Adrenal gland (tissue), 12 donors: ENCODE data around the gene MBNL3. TPM values are rescaled to one million over a fixed set of nuclear protein-coding genes. Genes with fewer than 3 reads are reported as not detected.

Experiments used
- DNase-seq, 7 donors: peaks; one replicate each; pipeline ENCODE4 v3.0.0-alpha.2; 2019 to 2020
- H3K27ac ChIP-seq, 5 donors: fragments of 200-600 bp; sonication (generic) in 4 of 5; 1 replicate in 3 of 5; 2 replicates in 2 of 5; pipeline versions ENCODE4 v1.5.1 to v1.8.0; 2016 to 2020; ENCODE audit warnings: mild to moderate bottlenecking in 1 of 5
- H3K27me3 ChIP-seq: fragments of 200-600 bp; 2 replicates; pipeline ENCODE4 v1.8.0; 2021
- H3K36me3 ChIP-seq, 2 donors: fragments of 200-600 bp; replicated peaks in 1 of 2; 1 replicate in 1 of 2; 2 replicates in 1 of 2; pipeline versions ENCODE4 v1.5.1 to v1.8.0; 2018 to 2022
- H3K4me1 ChIP-seq, 2 donors: fragments of 200-600 bp; replicated peaks in 1 of 2; 1 replicate in 1 of 2; 2 replicates in 1 of 2; pipeline versions ENCODE4 v1.5.1 to v1.8.0; 2018 to 2021
- H3K4me3 ChIP-seq, 4 donors: fragments of 200-600 bp; sonication (generic) in 3 of 4; one replicate each; pipeline ENCODE4 v1.5.1; 2016 to 2018
- H3K9me3 ChIP-seq, 3 donors: fragments of 200-600 bp; sonication (generic) in 1 of 3; replicated peaks in 1 of 3; 1 replicate in 2 of 3; 2 replicates in 1 of 3; pipeline versions ENCODE4 v1.5.1 to v1.8.0; 2016 to 2021
- POLR2A ChIP-seq, 2 donors: fragments of 450-650 bp; IDR thresholded peaks; one replicate each; pipeline ENCODE4 v1.6.1; 2017; ENCODE audit warnings: antibody characterized with exemption in 2 of 2, mild to moderate bottlenecking in 2 of 2, moderate library complexity in 1 of 2
- WGBS, 4 donors: extraction: QIAGEN DNeasy Blood & Tissue Kit in 2 of 4; methylation state at CpG; one replicate each; pipeline versions ENCODE4 v1.1.5 to v1.1.7; 2013 to 2017; 5-methylcytosine and 5-hydroxymethylcytosine counted together
- intact Hi-C, 2 donors: fragments of 100-400 bp; cut with DNase I; formaldehyde crosslinking; loops; one replicate each; pipeline versions ENCODE4 v1.14.1 to v1.15.0; 2022 to 2023
- polyA plus RNA-seq, 3 donors: library from polyadenylated mRNA; stranded (reverse); fragments of 200-250 nt in 2 of 3; fragments of 350-450 nt in 1 of 3; fragmentation: Illumina TruSeq in 1 of 3; extraction: RNeasy Lipid Tissue Mini Kit (QIAGEN cat#74804) in 1 of 3; gene quantifications; one replicate each; pipeline ENCODE4 v1.2.3, GENCODE V29; 2013 to 2014
- total RNA-seq, 9 donors: library from RNA; depleted of rRNA in 4 of 9; stranded (reverse); fragments of >200 nt in 4 of 9; fragments of 120-200 nt in 1 of 9; fragmentation: NEBNext Ultra II Directional in 1 of 9; extraction: Animal tissue kit (Norgen Biotek cat#: 25700) in 1 of 9; gene quantifications; one replicate each; pipeline versions ENCODE4 v1.1.0 to v1.2.4, GENCODE V29; 2013 to 2023
- TF ChIP-seq, protein P1 (sequence below), 6 experiments: fragments of 450-650 bp in 4 of 6; fragments of 200-600 bp in 2 of 6; sonication (generic) in 1 of 6; IDR thresholded peaks; 1 replicate in 5 of 6; 2 replicates in 1 of 6; pipeline versions ENCODE4 v1.5.1 to v1.8.0; 2016 to 2021; ENCODE audit warnings: antibody characterized with exemption in 6 of 6, mild to moderate bottlenecking in 2 of 6, moderate library complexity in 1 of 6
- donor health status: healthy with polysubstance abuse.
- donor health status: Bipolar disorder and iron deficiency.
- donor health status: DM: yes; HTN: yes; CAD: no.
- donor health status: DM: no; HTN: no; CAD: no.
- donor health status: DM: no; HTN: no; CAD: no.
- donor health status: DM: yes; HTN: yes; CAD: no.

MBNL3 gene
- total and polyA plus RNA-seq, 12 donors, result 2.4 to 166 (median 53.2) TPM

DNA sequence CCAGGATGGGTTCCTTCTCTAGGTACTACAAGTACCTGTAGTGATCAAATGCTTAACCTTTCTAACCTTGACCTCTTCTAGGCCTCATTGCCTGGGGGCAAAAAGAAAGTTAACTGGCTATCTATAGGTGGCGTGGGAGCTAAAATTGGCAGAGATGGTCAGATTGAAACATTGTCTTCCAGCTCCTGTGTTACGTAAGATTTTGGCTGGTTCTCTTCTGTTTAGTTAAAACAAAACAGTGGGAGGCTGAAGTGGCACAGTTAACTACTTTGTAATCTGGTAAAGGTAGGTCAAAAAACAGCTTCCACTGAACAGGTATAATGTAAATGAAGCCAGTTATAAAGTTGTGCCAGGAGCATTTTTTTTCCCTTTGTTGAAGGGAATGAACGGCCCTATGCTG lies 115.2 kb downstream of the MBNL3 start:
- intact Hi-C loops, result no loop called here
- Histone ChIP-seq H3K27me3 (no peaks in the 10 kb centered on the region), H3K36me3 (no peaks in the 10 kb centered on the region), H3K4me3 (no peak overlapping the region), H3K27ac (no peak overlapping the region), H3K4me1 (no peaks in the 10 kb centered on the region), H3K9me3 (no peaks in the 10 kb centered on the region)
- TF ChIP-seq, protein P1, sequence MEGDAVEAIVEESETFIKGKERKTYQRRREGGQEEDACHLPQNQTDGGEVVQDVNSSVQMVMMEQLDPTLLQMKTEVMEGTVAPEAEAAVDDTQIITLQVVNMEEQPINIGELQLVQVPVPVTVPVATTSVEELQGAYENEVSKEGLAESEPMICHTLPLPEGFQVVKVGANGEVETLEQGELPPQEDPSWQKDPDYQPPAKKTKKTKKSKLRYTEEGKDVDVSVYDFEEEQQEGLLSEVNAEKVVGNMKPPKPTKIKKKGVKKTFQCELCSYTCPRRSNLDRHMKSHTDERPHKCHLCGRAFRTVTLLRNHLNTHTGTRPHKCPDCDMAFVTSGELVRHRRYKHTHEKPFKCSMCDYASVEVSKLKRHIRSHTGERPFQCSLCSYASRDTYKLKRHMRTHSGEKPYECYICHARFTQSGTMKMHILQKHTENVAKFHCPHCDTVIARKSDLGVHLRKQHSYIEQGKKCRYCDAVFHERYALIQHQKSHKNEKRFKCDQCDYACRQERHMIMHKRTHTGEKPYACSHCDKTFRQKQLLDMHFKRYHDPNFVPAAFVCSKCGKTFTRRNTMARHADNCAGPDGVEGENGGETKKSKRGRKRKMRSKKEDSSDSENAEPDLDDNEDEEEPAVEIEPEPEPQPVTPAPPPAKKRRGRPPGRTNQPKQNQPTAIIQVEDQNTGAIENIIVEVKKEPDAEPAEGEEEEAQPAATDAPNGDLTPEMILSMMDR (IDR thresholded peaks at IDR 0.05), result no peak
- no peak for TF ChIP-seq POLR2A (IDR thresholded peaks at IDR 0.05)
- WGBS, 4 donors, result 81 to 100% (median 93%) methylated on average over 3 of the region's 3 CpGs
- DNase-seq, result no peak

DNA sequence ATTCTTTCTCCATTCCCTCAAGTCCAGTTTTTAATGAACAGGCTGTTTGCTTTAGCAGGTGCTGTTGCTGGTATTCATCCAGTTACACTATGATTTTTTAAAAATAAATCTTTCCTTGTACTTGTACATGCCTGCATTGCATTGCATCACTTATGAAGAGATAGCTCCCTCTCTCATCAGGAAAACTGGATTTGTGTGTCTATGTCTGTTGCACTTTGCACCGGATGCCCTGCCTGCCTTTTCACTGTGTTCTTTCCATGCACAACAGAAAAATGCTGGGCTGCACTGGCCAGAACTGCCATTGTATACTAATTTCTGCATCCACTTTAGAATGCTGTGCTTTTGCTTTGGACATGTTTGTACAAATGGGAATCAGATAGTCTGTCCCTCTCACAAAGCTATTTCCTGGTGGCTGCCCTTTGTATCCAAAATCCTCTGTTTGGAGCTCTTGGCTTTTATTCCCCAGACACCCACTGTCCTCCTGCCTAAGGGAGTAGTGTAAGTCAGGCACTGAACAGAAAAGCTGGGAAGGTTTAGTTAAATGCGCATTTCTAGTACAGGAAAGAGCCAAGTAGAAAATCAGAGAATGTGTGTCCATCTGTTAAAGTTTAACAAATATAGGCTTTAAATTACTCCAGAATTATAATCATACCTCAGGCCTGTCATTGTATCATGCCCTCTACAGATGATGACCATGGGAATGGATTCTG lies 119.1 kb downstream of the MBNL3 start:
- DNase-seq, result no peak
- Histone ChIP-seq H3K36me3 (no peaks in the 10 kb centered on the region), H3K9me3 (no peaks in the 10 kb centered on the region), H3K4me3 (no peak overlapping the region), H3K27ac (no peak overlapping the region), H3K4me1 (no peaks in the 10 kb centered on the region), H3K27me3 (peaks cover 3% of the 10 kb centered on the region)
- TF ChIP-seq, protein P1 (IDR thresholded peaks at IDR 0.05), result no peak
- TF ChIP-seq POLR2A (IDR thresholded peaks at IDR 0.05), result no peak
- intact Hi-C loops, result no loop called here
- 71 to 91% (median 79%) methylated on average over 2 of the region's 2 CpGs for WGBS, 4 donors

DNA sequence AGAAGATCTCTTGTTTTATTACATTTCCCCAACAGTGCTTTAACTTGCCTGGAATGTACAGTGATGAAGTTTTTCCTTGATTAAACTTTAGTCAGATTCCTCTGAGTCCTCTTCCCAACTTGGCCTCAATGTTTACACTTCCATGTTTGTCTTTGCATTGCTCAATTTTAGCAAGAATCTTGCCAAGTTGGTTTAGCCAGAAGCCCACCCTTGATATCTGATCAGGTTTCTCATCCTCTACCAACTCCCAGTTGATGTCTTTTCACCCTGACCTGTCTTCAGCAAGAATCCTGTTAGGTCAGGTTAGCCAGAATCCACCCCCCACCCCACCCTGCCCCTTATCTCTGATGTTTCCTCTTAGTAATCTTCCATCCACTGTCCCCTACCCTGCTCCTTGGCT lies 120.9 kb downstream of the MBNL3 start:
- H3K4me3 ChIP-seq, result no peak overlapping the region
- H3K4me1 ChIP-seq, result no peaks in the 10 kb centered on the region
- H3K27ac ChIP-seq, result no peak overlapping the region
- no peak for DNase-seq
- intact Hi-C loops, result no loop called here
- TF ChIP-seq, protein P1 (IDR thresholded peaks at IDR 0.05), result no peak
- no peak for TF ChIP-seq POLR2A (IDR thresholded peaks at IDR 0.05)
- H3K36me3 ChIP-seq, result no peaks in the 10 kb centered on the region
- H3K27me3 ChIP-seq, result peaks cover 3% of the 10 kb centered on the region
- no peaks in the 10 kb centered on the region for H3K9me3 ChIP-seq

DNA sequence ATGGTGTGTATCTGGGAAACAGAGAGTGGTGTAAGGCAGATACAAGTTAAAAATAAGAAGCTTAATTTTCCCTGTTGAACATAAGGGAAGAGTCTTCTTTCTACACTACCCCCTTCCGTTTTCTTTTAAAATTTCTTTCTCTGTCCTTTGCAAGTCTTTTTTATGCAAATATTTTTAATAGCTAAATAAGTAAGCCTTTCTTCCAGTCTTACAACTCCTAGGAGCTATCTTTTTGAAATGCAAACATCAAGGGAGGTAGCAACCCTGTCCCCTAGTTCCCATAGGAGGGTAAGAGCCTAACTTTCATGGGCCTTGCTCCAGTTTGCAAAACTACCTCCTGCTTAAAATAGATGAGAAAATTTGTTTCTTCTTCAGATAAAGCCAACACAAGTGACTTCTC lies 121.5 kb downstream of the MBNL3 start:
- Histone ChIP-seq H3K27ac (no peak overlapping the region), H3K9me3 (no peaks in the 10 kb centered on the region), H3K4me1 (no peaks in the 10 kb centered on the region), H3K4me3 (no peak overlapping the region), H3K36me3 (no peaks in the 10 kb centered on the region), H3K27me3 (peaks cover 3% of the 10 kb centered on the region)
- DNase-seq, result no peak
- 44 to 100% (median 71%) methylated on average over 1 of the region's 1 CpG for WGBS, 4 donors
- no peak for TF ChIP-seq POLR2A (IDR thresholded peaks at IDR 0.05)
- TF ChIP-seq, protein P1 (IDR thresholded peaks at IDR 0.05), result no peak
- intact Hi-C loops, result no loop called here
